ENCODE data around the gene COMMD6. TPM values are rescaled to one million over a fixed set of nuclear protein-coding genes. Genes with fewer than 3 reads are reported as not detected.

Gene COMMD6
- total RNA-seq, 1 donor from 2014 or later = 171 TPM

DNA sequence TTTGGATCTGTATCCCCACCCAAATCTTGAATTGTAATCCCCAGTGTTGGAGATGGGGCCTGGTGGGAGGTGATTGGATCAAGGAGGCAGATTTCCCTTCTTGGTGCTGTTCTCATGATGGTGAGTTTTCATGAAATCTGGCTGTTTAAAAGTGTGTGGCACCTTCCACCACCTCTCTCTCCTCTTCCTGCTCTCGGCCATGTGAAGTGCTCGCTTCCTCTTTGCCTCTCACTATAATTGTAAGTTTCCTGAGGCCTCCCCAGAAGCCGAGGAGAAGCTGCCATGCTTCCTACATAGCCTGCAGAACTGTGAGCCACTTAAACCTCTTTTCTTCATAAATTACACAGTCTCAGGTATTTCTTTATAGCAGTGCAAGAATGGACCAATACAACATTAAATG, 15.7 kb downstream of the COMMD6 start:
- no peak overlapping the region for H3K4me3 Mint-ChIP-seq
- no peak for DNase-seq (ENCODE audit: extremely low spot score, unreplicated experiment)
- TF ChIP-seq, protein P1, sequence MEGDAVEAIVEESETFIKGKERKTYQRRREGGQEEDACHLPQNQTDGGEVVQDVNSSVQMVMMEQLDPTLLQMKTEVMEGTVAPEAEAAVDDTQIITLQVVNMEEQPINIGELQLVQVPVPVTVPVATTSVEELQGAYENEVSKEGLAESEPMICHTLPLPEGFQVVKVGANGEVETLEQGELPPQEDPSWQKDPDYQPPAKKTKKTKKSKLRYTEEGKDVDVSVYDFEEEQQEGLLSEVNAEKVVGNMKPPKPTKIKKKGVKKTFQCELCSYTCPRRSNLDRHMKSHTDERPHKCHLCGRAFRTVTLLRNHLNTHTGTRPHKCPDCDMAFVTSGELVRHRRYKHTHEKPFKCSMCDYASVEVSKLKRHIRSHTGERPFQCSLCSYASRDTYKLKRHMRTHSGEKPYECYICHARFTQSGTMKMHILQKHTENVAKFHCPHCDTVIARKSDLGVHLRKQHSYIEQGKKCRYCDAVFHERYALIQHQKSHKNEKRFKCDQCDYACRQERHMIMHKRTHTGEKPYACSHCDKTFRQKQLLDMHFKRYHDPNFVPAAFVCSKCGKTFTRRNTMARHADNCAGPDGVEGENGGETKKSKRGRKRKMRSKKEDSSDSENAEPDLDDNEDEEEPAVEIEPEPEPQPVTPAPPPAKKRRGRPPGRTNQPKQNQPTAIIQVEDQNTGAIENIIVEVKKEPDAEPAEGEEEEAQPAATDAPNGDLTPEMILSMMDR (conservative IDR thresholded peaks at IDR 0.05) = no peak
- no peak overlapping the region for H3K27ac Mint-ChIP-seq
- no peaks in the 10 kb centered on the region for H3K27me3 Mint-ChIP-seq
- H3K9me3 Mint-ChIP-seq = peaks cover 14% of the 10 kb centered on the region
- peaks cover 8% of the 10 kb centered on the region for H3K36me3 Mint-ChIP-seq
- no peaks in the 10 kb centered on the region for H3K4me1 Mint-ChIP-seq (ENCODE audit: unreplicated experiment)

DNA sequence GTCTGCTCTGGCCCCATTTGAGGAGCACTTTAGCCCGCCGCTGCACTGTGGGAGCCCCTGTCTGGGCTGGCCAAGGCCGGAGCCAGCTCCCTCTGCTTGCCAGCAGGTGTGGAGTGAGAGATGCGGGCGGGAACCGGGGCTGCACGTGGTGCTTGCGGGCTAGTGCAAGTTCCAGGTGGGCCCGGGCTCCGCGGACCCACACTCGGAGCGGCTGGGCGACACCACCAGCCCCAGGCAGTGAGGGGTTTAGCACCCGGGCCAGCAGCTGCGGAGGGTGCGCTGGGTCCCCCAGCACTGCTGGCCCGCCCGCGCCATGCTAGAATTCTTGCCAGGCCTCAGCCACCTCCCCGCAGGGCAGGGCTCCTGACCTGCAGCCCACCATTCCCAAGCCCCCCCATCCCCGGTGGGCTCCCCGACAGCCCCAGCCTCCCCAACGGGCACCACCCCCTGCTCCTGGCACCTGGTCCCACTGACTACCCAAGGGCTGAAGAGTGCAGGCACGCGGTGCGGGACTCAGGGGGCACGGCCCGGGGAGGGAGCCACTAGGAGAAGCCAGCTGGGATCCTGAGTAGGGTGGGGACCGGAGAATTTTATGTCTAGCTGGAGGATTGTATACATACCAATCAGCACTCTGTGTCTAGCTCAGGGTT, 19.1 kb downstream of the COMMD6 start:
- Mint-ChIP-seq H3K27me3 (no peaks in the 10 kb centered on the region), H3K36me3 (peaks cover 4% of the 10 kb centered on the region)

DNA sequence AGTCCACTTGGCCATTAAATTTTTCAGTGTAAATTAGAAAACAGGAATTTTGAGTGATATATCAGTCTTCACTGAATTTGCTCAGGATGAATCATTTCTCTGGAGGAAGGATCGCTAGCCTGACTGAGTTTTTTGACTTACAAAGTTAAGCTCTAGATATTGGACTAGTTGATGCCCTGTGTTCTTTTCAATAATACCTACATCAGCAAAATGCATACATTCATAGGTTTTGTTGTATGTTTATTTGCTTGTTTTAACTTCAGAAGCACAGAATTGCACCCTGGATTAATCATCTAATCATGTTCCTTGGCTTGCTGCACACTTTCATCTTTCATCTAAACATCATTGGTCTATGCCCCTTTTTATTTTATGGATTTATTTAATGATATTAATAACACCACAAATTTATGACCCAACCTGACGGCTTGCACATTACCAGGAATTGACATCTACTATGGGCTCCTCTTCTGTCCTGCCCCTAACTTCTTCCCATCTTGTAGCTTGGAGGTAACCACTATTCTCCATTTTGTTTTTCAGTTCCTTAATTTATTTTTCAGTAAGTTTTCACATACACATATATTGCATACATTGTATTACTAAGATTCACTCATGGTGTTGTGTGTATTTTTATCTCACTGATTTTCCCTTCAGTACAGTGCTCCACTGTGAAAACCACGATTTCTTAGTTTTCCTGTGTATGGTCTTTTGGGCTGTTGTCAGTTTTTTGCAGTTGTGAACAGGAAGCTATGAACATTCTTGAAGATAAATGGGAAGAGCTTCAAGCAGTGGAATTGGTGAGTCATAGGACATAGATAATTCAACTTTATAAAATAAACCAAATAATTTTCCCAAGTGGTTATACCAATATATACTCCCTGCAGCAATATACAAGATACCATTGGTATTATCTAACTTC, 23.3 kb downstream of the COMMD6 start:
- Mint-ChIP-seq H3K4me1 (ENCODE audit: unreplicated experiment) (no peaks in the 10 kb centered on the region), H3K4me3 (no peak overlapping the region), H3K9me3 (peaks cover 5% of the 10 kb centered on the region), H3K27ac (no peak overlapping the region), H3K36me3 (no peaks in the 10 kb centered on the region), H3K27me3 (no peaks in the 10 kb centered on the region)
- TF ChIP-seq, protein P1 (conservative IDR thresholded peaks at IDR 0.05) = no peak
- no peak for DNase-seq (ENCODE audit: extremely low spot score, unreplicated experiment)

More for the DNA sequence above, 19.1 kb downstream of the COMMD6 start:
- TF ChIP-seq, protein P1 (conservative IDR thresholded peaks at IDR 0.05) = no peak
- Mint-ChIP-seq H3K4me1 (ENCODE audit: unreplicated experiment) (no peaks in the 10 kb centered on the region), H3K9me3 (peaks cover 14% of the 10 kb centered on the region), H3K27ac (no peak overlapping the region), H3K4me3 (no peak overlapping the region)
- DNase-seq (ENCODE audit: extremely low spot score, unreplicated experiment) = no peak

DNA sequence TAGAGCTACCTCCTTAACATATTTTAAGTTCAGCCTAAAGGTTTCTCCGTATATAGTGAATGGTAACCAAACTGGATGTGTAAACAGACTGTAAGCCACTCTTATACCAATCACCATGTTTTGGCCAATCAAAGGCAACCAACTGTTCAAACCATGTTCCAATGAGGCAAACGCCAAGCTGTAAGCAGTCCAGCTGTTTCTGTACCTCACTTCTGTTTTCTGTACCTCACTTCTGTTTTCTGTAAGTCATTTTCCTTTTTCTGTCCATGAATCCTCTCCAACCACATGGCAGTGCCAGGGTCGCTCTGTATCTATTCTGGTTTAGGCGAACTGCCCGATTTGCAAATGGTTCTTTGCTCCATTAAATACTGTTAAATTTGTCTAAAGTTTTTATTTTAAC, 24.4 kb downstream of the COMMD6 start:
- H3K9me3 Mint-ChIP-seq = peaks cover 5% of the 10 kb centered on the region
- no peaks in the 10 kb centered on the region for H3K27me3 Mint-ChIP-seq
- no peak for DNase-seq (ENCODE audit: extremely low spot score, unreplicated experiment)
- no peak overlapping the region for H3K27ac Mint-ChIP-seq
- H3K4me3 Mint-ChIP-seq = no peak overlapping the region
- no peaks in the 10 kb centered on the region for H3K4me1 Mint-ChIP-seq (ENCODE audit: unreplicated experiment)
- H3K36me3 Mint-ChIP-seq = no peaks in the 10 kb centered on the region
- TF ChIP-seq, protein P1 (conservative IDR thresholded peaks at IDR 0.05) = no peak

DNA sequence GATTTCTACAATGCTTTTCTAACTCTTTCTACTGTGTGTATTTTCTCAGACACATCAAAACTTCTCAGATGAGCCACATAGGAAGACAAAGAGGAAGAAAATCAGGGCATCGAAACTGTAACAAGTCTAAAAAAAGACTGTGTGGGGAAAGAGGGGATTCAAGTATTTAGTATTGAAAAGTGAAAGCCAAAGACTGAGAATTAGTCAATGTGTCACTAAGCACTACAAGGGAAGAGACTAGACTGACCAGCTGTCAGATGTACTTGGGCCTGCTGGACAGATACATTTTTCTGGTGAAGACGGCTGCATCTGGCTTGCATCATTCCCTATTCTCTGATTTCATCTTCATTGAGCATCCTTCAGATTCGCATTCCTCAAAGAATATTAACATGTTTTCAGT, 25.4 kb downstream of the COMMD6 start:
- Mint-ChIP-seq H3K9me3 (no peaks in the 10 kb centered on the region), H3K4me1 (ENCODE audit: unreplicated experiment) (no peaks in the 10 kb centered on the region), H3K36me3 (no peaks in the 10 kb centered on the region), H3K4me3 (no peak overlapping the region), H3K27me3 (no peaks in the 10 kb centered on the region), H3K27ac (no peak overlapping the region)
- no peak for DNase-seq (ENCODE audit: extremely low spot score, unreplicated experiment)
- TF ChIP-seq, protein P1 (conservative IDR thresholded peaks at IDR 0.05) = no peak
